Transverse colon (tissue), 4 donors: ENCODE results near the gene FAM168B. TPM values are rescaled to one million over a fixed set of nuclear protein-coding genes. Genes with fewer than 3 reads are reported as not detected.

Source experiments
- DNase-seq: peaks from one replicate; pipeline ENCODE4 v3.0.0-alpha.2; 2019
- H3K27ac ChIP-seq, 4 donors: fragments of 200-600 bp; sonication (generic); 2 replicates each; pipeline ENCODE4 v1.5.1; 2016 to 2018; ENCODE audit warnings: inconsistent platforms in 4 of 4
- H3K27me3 ChIP-seq: fragments of 200-600 bp; sonication (generic); 2 replicates; pipeline ENCODE4 v1.5.1; 2017; ENCODE audit warnings: inconsistent platforms
- H3K36me3 ChIP-seq, 4 donors: fragments of 200-600 bp; sonication (generic); 2 replicates each; pipeline ENCODE4 v1.5.1; 2017 to 2019; ENCODE audit warnings: inconsistent platforms in 4 of 4
- H3K4me1 ChIP-seq, 4 donors: fragments of 200-600 bp; sonication (generic); 2 replicates each; pipeline ENCODE4 v1.5.1; 2017 to 2020; ENCODE audit warnings: inconsistent platforms in 4 of 4
- H3K4me3 ChIP-seq, 4 donors: fragments of 200-600 bp; sonication (generic); 1 replicate in 1 of 4; 2 replicates in 3 of 4; pipeline versions ENCODE4 v1.5.1 to v1.6.1; 2017 to 2019; ENCODE audit warnings: inconsistent platforms in 4 of 4
- H3K9me3 ChIP-seq, 2 donors: fragments of 200-600 bp; sonication (generic); 2 replicates each; pipeline ENCODE4 v1.5.1; 2017 to 2019; ENCODE audit warnings: inconsistent platforms in 2 of 2
- EP300 ChIP-seq: sonication (generic); formaldehyde crosslinking; IDR thresholded peaks from one replicate; pipeline ENCODE4 v1.6.1; 2017; ENCODE audit warnings: antibody characterized with exemption, low read depth
- POLR2A ChIP-seq: fragments of 450-650 bp; IDR thresholded peaks from one replicate; pipeline ENCODE4 v1.6.1; 2016; ENCODE audit warnings: antibody characterized with exemption, mild to moderate bottlenecking, moderate library complexity
- POLR2AphosphoS5 ChIP-seq, 3 donors: sonication (generic); formaldehyde crosslinking; IDR thresholded peaks; one replicate each; pipeline ENCODE4 v1.6.1; 2016; ENCODE audit warnings: antibody characterized with exemption in 3 of 3
- WGBS, 2 donors: methylation state at CpG; one replicate each; pipeline ENCODE4 v1.1.5; 2018; ENCODE audit warnings: low coverage in 1 of 2; 5-methylcytosine and 5-hydroxymethylcytosine counted together
- in situ Hi-C, 4 donors: fragments of 200-750 bp; cut with MboI; loops; one replicate each; pipeline versions ENCODE4 v1.15.0 to v1.15.1; 2017; ENCODE audit warnings: low sequenced_read_pairs in 3 of 4, low pct_ligation_motif_present in 1 of 4, low pct_unique_long_range_greater_than_20kb in 1 of 4
- intact Hi-C: fragments of 100-400 bp; cut with DNase I; formaldehyde crosslinking; loops from one replicate; pipeline ENCODE4 v1.15.1; 2023; ENCODE audit warnings: low total_unique reads
- total RNA-seq, 4 donors: library from RNA; depleted of rRNA; stranded (reverse); fragments of >200 nt; gene quantifications; one replicate each; pipeline ENCODE4 v1.1.0, GENCODE V29; 2016
- TF ChIP-seq, protein P1 (sequence below), 5 experiments: fragments of 200-600 bp in 3 of 5; fragments of 450-650 bp in 2 of 5; sonication (generic) in 3 of 5; IDR thresholded peaks; 1 replicate in 2 of 5; 2 replicates in 3 of 5; pipeline ENCODE4 v1.5.1; 2016 to 2017; ENCODE audit warnings: antibody characterized with exemption in 5 of 5, inconsistent platforms in 3 of 5, mild to moderate bottlenecking in 2 of 5, moderate library complexity in 1 of 5

FAM168B gene
- total RNA-seq, 4 donors from 2014 or later, result 31.6 to 124 (median 110) TPM

DNA sequence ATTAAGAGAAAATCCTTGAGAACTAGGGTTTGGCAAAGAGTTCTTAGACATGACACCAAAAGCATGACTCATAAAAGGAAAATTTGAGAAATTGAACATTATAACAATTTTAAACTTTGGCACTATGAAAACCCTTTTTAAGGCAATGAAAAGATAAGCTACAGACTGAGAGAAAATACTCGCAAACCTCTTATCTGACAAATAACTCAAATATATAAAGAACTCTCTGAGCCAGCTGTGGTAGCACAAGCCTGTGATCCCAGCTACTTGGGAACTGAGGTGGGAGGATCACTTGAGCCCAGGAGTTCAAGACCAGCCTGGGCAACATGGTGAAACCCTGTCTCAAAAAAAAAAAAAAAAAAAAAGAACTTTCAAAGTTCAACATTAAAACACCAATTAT lies 70.5 kb downstream of the FAM168B start:
- no peak for TF ChIP-seq POLR2A
- no peak for TF ChIP-seq POLR2AphosphoS5 (IDR thresholded peaks at IDR 0.05)
- no peak for TF ChIP-seq EP300
- TF ChIP-seq, protein P1, sequence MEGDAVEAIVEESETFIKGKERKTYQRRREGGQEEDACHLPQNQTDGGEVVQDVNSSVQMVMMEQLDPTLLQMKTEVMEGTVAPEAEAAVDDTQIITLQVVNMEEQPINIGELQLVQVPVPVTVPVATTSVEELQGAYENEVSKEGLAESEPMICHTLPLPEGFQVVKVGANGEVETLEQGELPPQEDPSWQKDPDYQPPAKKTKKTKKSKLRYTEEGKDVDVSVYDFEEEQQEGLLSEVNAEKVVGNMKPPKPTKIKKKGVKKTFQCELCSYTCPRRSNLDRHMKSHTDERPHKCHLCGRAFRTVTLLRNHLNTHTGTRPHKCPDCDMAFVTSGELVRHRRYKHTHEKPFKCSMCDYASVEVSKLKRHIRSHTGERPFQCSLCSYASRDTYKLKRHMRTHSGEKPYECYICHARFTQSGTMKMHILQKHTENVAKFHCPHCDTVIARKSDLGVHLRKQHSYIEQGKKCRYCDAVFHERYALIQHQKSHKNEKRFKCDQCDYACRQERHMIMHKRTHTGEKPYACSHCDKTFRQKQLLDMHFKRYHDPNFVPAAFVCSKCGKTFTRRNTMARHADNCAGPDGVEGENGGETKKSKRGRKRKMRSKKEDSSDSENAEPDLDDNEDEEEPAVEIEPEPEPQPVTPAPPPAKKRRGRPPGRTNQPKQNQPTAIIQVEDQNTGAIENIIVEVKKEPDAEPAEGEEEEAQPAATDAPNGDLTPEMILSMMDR (IDR thresholded peaks at IDR 0.05), result no peak
- intact Hi-C loops (no loop called here), in situ Hi-C loops (no loop called here)
- Histone ChIP-seq H3K9me3 (no peaks in the 10 kb centered on the region), H3K27me3 (peaks cover 5% of the 10 kb centered on the region), H3K36me3 (no peaks in the 10 kb centered on the region), H3K4me1 (no peaks in the 10 kb centered on the region), H3K27ac (no peak overlapping the region), H3K4me3 (no peak overlapping the region)
- no peak for DNase-seq
- WGBS, 2 donors, result 72 to 75% methylated on average over 1 of the region's 1 CpG

DNA sequence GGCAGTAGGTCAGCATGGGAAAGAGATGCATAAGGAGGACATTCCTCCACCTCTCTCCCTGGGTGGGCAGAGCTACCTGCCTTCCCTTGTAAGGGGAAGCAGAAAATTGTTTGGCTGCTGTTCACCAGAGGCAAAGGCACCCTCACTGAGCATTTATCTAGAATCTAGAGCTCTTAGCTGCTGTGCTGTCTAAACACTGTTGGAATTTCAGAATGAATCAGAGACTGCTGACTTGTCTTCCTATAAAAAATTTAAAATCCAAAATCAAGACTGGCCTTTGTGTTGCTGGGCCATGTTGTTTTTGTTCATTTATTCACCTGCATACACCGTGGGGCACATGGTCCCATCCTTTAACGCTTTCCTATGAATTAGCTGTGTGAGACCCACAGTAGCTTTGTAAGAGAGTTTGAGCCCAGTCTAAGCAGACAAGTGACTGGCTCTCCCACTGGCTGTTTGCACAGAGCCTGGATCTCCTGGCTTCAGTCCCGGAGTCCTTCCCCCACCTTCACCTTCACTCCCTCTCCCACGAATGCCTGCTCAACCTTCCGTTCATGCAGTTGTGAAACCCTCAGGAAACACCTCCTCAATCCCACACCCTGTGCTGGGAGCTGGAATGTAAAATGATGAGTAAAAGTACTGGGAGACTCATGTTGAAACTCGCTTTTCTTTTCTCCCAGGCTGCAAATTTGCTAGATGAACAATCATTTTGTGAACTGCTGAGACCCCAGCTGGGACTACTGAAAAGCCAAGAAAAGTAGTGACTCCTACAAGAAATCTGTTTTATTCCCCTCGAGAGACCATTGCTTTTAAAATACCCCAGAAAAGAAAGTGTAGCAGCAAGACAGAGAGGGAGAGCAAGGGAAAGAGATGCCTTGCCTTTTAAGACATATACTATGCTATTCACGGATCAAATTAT lies 76.2 kb downstream of the FAM168B start:
- TF ChIP-seq EP300, result no peak
- TF ChIP-seq POLR2AphosphoS5 (IDR thresholded peaks at IDR 0.05), result no peak
- TF ChIP-seq POLR2A, result no peak
- TF ChIP-seq, protein P1 (IDR thresholded peaks at IDR 0.05), result no peak
- peaks cover 3% of the 10 kb centered on the region for H3K27me3 ChIP-seq
- H3K27ac ChIP-seq, result no peak overlapping the region
- in situ Hi-C loops, result no loop called here
- no peak for DNase-seq
- no peaks in the 10 kb centered on the region for H3K4me1 ChIP-seq
- intact Hi-C loops, result no loop called here
- WGBS, 2 donors, result 21 to 38% methylated on average over 8 of the region's 8 CpGs
- H3K36me3 ChIP-seq, result no peaks in the 10 kb centered on the region
- no peak overlapping the region for H3K4me3 ChIP-seq
- H3K9me3 ChIP-seq, result no peaks in the 10 kb centered on the region

DNA sequence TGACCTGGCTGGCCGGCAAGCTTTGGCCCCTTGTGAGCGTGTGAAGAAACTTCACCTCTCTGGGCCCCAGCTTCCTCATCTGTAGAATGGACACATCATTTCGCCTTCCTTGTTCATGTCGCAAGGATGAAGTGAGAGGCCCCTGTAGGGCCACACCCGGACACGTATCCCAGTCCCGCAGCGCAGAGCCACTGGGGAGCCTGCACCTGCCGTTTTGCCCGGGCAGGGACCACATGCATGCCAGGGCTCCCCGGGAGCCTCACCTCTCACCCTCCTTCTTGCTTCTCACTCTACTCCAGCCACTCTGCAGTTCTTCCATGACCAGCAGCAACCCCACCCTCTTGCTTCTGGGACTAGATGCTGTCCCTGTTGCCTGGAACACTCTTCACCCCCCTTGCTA lies 77.5 kb downstream of the FAM168B start:
- DNase-seq, result no peak
- WGBS, 2 donors, result 93% methylated on average over 11 of the region's 11 CpGs; no CpG with 5 or more reads in 1 of the 2 donors
- H3K27me3 ChIP-seq, result peaks cover under 1% of the 10 kb centered on the region

DNA sequence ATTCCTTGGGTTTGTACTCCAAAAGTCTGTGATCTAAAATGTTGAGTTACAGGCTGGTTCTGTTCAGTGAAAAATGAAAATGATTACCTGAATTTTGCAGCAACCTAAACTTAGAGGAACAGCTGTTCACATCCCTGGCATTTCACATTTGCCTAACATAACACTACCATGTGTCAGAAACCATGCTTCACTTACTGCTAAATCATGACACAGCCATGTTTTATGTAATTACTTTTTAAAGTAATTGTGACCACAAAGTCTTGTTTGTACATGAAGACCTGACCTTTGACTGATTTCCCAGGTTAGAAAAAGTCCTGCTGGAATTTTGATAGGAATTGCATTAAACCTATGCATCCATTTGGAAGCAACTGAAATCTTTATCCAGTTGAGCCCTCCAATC lies 79.1 kb downstream of the FAM168B start:
- no peak overlapping the region for H3K27ac ChIP-seq
- no peak for DNase-seq
- no peaks in the 10 kb centered on the region for H3K4me1 ChIP-seq
- TF ChIP-seq POLR2A (no peak), POLR2AphosphoS5 (IDR thresholded peaks at IDR 0.05) (no peak), EP300 (no peak)
- TF ChIP-seq, protein P1 (IDR thresholded peaks at IDR 0.05), result no peak
- no peaks in the 10 kb centered on the region for H3K36me3 ChIP-seq
- no peaks in the 10 kb centered on the region for H3K9me3 ChIP-seq
- H3K4me3 ChIP-seq, result no peak overlapping the region
- H3K27me3 ChIP-seq, result peaks cover 11% of the 10 kb centered on the region
- in situ Hi-C loops (no loop called here), intact Hi-C loops (no loop called here)

More for the DNA sequence above, 77.5 kb downstream of the FAM168B start:
- TF ChIP-seq, protein P1 (IDR thresholded peaks at IDR 0.05), result no peak
- Histone ChIP-seq H3K9me3 (no peaks in the 10 kb centered on the region), H3K36me3 (no peaks in the 10 kb centered on the region), H3K27ac (no peak overlapping the region), H3K4me1 (no peaks in the 10 kb centered on the region), H3K4me3 (no peak overlapping the region)
- intact Hi-C loops, result no loop called here
- in situ Hi-C loops, result no loop called here
